Stomach (tissue), 9 donors: Measurements from ENCODE around the gene TNS3. TPM values are rescaled to one million over a fixed set of nuclear protein-coding genes. Genes with fewer than 3 reads are reported as not detected.
A peak's percentile ranks its signal among the peaks of the same experiment; 100 is the strongest.

Source experiments
- DNase-seq, 2 donors: peaks; one replicate each; pipeline versions ENCODE4 v3.0.0 to v3.0.0-alpha.2; 2013 to 2019
- H3K27ac ChIP-seq, 5 donors: fragments of 200-600 bp in 4 of 5; sonication (generic) in 4 of 5; one replicate each; pipeline ENCODE4 v1.5.1; 2013 to 2019; ENCODE audit warnings: mild to moderate bottlenecking in 1 of 5, moderate library complexity in 1 of 5
- H3K27me3 ChIP-seq, 3 donors: fragments of 200-600 bp; sonication (generic); one replicate each; pipeline ENCODE4 v1.5.1; 2017 to 2019; ENCODE audit warnings: mixed run types in 1 of 3
- H3K36me3 ChIP-seq, 4 donors: fragments of 200-600 bp; sonication (generic); 1 replicate in 3 of 4; 2 replicates in 1 of 4; pipeline ENCODE4 v1.5.1; 2016 to 2019
- H3K4me1 ChIP-seq, 4 donors: fragments of 200-600 bp; sonication (generic); one replicate each; pipeline ENCODE4 v1.5.1; 2016 to 2019
- H3K4me3 ChIP-seq, 4 donors: fragments of 200-600 bp; sonication (generic) in 3 of 4; one replicate each; pipeline ENCODE4 v1.5.1; 2016 to 2019; ENCODE audit warnings: mild to moderate bottlenecking in 1 of 4
- H3K9me3 ChIP-seq, 4 donors: fragments of 200-600 bp; sonication (generic); one replicate each; pipeline ENCODE4 v1.5.1; 2016 to 2019
- EP300 ChIP-seq: sonication (generic); formaldehyde crosslinking; IDR thresholded peaks from one replicate; pipeline ENCODE4 v1.6.1; 2017; ENCODE audit warnings: antibody characterized with exemption
- POLR2A ChIP-seq, 4 donors: fragments of 450-650 bp; IDR thresholded peaks; one replicate each; pipeline ENCODE4 v1.6.1; 2016; ENCODE audit warnings: antibody characterized with exemption in 4 of 4, control low read depth in 2 of 4, mild to moderate bottlenecking in 1 of 4, moderate library complexity in 1 of 4
- POLR2AphosphoS5 ChIP-seq, 3 donors: sonication (generic); formaldehyde crosslinking; IDR thresholded peaks; one replicate each; pipeline ENCODE4 v1.6.1; 2016; ENCODE audit warnings: antibody characterized with exemption in 3 of 3
- WGBS, 5 donors: extraction: QIAGEN DNeasy Blood & Tissue Kit in 3 of 5; methylation state at CpG; one replicate each; pipeline versions ENCODE4 v1.1.5 to v1.1.7; 2013 to 2018; 5-methylcytosine and 5-hydroxymethylcytosine counted together
- intact Hi-C: fragments of 100-400 bp; cut with DNase I; formaldehyde crosslinking; loops from one replicate; pipeline ENCODE4 v1.15.1; 2023; ENCODE audit warnings: low total_unique reads
- polyA plus RNA-seq, 3 donors: library from polyadenylated mRNA; stranded (reverse); fragments of 200-250 nt; gene quantifications; one replicate each; pipeline ENCODE4 v1.2.3, GENCODE V29; 2013
- total RNA-seq, 5 donors: library from RNA; depleted of rRNA; stranded (reverse); fragments of >200 nt; gene quantifications; one replicate each; pipeline versions ENCODE4 v1.1.0 to v1.2.3, GENCODE V29; 2014 to 2016
- TF ChIP-seq, protein P1 (sequence below), 7 experiments: fragments of 450-650 bp in 4 of 7; fragments of 200-600 bp in 3 of 7; sonication (generic) in 3 of 7; IDR thresholded peaks; one replicate each; pipeline ENCODE4 v1.5.1; 2016 to 2019; ENCODE audit warnings: antibody characterized with exemption in 7 of 7, control low read depth in 2 of 7, mild to moderate bottlenecking in 1 of 7
- donor health status: healthy with polysubstance abuse.
- donor health status: Bipolar disorder and iron deficiency.
- donor health status: healthy.

TNS3 gene
- total and polyA plus RNA-seq, 8 donors = 10.0 to 105 (median 41.0) TPM

- H3K27me3 ChIP-seq = no peaks in the 10 kb centered on the region
These were observed 55.4 kb downstream of the TNS3 start for GRCh38 chr7:47526466-47526865.

GRCh38 chr7:47525066-47525623, 56.8 kb downstream of the TNS3 start:
- Histone ChIP-seq H3K4me1 (peaks cover 5 to 24% (median 14%) of the 10 kb centered on the region in 4 donors), H3K27me3 (no peaks in the 10 kb centered on the region), H3K4me3 (no peak overlapping the region), H3K9me3 (no peaks in the 10 kb centered on the region), H3K36me3 (peaks cover 13 to 71% (median 43%) of the 10 kb centered on the region in 4 donors), H3K27ac (no peak overlapping the region)
- TF ChIP-seq POLR2A (IDR thresholded peaks at IDR 0.05) (no peak), EP300 (no peak), POLR2AphosphoS5 (IDR thresholded peaks at IDR 0.05) (no peak)
- TF ChIP-seq, protein P1, sequence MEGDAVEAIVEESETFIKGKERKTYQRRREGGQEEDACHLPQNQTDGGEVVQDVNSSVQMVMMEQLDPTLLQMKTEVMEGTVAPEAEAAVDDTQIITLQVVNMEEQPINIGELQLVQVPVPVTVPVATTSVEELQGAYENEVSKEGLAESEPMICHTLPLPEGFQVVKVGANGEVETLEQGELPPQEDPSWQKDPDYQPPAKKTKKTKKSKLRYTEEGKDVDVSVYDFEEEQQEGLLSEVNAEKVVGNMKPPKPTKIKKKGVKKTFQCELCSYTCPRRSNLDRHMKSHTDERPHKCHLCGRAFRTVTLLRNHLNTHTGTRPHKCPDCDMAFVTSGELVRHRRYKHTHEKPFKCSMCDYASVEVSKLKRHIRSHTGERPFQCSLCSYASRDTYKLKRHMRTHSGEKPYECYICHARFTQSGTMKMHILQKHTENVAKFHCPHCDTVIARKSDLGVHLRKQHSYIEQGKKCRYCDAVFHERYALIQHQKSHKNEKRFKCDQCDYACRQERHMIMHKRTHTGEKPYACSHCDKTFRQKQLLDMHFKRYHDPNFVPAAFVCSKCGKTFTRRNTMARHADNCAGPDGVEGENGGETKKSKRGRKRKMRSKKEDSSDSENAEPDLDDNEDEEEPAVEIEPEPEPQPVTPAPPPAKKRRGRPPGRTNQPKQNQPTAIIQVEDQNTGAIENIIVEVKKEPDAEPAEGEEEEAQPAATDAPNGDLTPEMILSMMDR (IDR thresholded peaks at IDR 0.05) = no peak
- no peak for DNase-seq
- 75 to 89% (median 86%) methylated on average over 11 to 12 of the region's 12 CpGs for WGBS, 5 donors
- intact Hi-C loops = no loop called here

More at GRCh38 chr7:47526466-47526865, 55.4 kb downstream of the TNS3 start:
- H3K4me1 ChIP-seq = peaks cover 0 to 11% (median 3%) of the 10 kb centered on the region in 4 donors
- intact Hi-C loops = no loop called here
- peaks cover 13 to 62% (median 43%) of the 10 kb centered on the region in 4 donors for H3K36me3 ChIP-seq
- H3K4me3 ChIP-seq = no peak overlapping the region
- no peak for DNase-seq
- TF ChIP-seq EP300 = no peak
- TF ChIP-seq POLR2A (IDR thresholded peaks at IDR 0.05) = no peak
- TF ChIP-seq POLR2AphosphoS5 (IDR thresholded peaks at IDR 0.05) = no peak
- TF ChIP-seq, protein P1 (IDR thresholded peaks at IDR 0.05) = no peak
- no peak overlapping the region for H3K27ac ChIP-seq
- no peaks in the 10 kb centered on the region for H3K9me3 ChIP-seq
- WGBS, 5 donors = 88 to 94% (median 94%) methylated on average over 6 of the region's 6 CpGs

DNA sequence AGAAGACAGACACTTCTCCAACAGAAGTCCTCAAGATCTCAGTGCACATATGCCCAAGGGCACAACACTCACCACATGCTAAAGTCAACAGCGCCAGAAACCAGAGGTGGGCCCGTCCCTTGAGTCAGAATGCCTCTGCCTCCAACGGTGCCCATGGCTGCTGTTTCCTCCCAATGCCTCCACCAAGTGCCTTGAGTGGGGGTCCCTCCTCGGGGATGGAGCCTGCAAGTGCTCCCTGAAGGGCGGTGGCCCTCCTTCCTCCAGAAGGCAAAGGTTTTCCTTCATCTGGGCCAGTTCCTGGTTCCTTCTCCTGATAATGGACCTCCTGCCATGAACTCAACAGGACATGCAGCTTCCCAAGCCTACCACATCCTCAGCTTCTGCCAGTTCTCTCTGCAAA, 58.5 kb downstream of the TNS3 start:
- no peaks in the 10 kb centered on the region for H3K27me3 ChIP-seq
- intact Hi-C loops = no loop called here
- no peaks in the 10 kb centered on the region for H3K9me3 ChIP-seq

GRCh38 chr7:47521816-47522561, 59.9 kb downstream of the TNS3 start:
- Histone ChIP-seq H3K27ac (peak overlapping the region in 1 of 5 donors; percentile 75), H3K4me1 (peaks cover 17 to 45% (median 26%) of the 10 kb centered on the region in 4 donors), H3K9me3 (no peaks in the 10 kb centered on the region), H3K4me3 (no peak overlapping the region), H3K36me3 (peaks cover 5 to 48% (median 27%) of the 10 kb centered on the region in 4 donors), H3K27me3 (no peaks in the 10 kb centered on the region)
- 89 to 94% (median 91%) methylated on average over 12 to 14 of the region's 14 CpGs for WGBS, 5 donors
- DNase-seq = no peak
- TF ChIP-seq, protein P1 (IDR thresholded peaks at IDR 0.05) = no peak
- TF ChIP-seq POLR2AphosphoS5 (IDR thresholded peaks at IDR 0.05) (no peak), POLR2A (IDR thresholded peaks at IDR 0.05) (no peak), EP300 (no peak)
- intact Hi-C loops = no loop called here

More for the DNA sequence above, 58.5 kb downstream of the TNS3 start:
- Histone ChIP-seq H3K4me3 (no peak overlapping the region), H3K36me3 (peaks cover 13 to 62% (median 41%) of the 10 kb centered on the region in 4 donors), H3K27ac (no peak overlapping the region), H3K4me1 (peaks cover 11 to 31% (median 19%) of the 10 kb centered on the region in 4 donors)
- no peak for DNase-seq
- TF ChIP-seq POLR2A (IDR thresholded peaks at IDR 0.05) (no peak), POLR2AphosphoS5 (IDR thresholded peaks at IDR 0.05) (no peak), EP300 (no peak)
- TF ChIP-seq, protein P1 (IDR thresholded peaks at IDR 0.05) = no peak
- WGBS, 5 donors = 89 to 99% (median 92%) methylated on average over 4 to 5 of the region's 5 CpGs
